Putamen (tissue), 1 donor: ENCODE measurements around the gene SEC24B.

Source experiments
- DNase-seq: peaks from one replicate; pipeline ENCODE4 v3.0.0-alpha.2; 2016; ENCODE audit warnings: low spot score

SEC24B gene

GRCh38 chr4:109433205-109434006, at the start of gene SEC24B:
SEC24B (plus strand) TSS chr4:109433815; CDS start chr4:109433870, 55 bp downstream.
- peak; percentile 84 for DNase-seq

DNA sequence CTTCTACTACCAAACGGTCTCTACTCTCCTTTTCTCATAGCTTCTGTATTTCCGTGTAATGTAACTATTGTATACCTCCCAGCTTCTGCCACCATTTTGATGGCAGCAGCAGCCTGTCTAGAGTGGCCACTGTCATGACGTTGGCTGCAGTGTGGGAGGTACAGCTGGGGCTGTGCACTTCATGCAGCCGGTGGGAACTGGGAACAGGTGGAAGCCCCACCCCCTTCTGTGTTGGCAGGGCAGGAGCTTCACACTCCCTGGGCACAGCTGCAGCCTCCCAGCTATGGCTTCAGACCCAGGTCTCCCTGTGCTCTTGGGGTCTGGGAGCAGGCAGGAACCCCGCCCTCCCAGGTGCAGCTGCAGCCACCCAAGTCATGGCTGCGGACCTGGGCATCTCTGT, 49.8 kb upstream of the SEC24B start:
- no peak for DNase-seq

DNA sequence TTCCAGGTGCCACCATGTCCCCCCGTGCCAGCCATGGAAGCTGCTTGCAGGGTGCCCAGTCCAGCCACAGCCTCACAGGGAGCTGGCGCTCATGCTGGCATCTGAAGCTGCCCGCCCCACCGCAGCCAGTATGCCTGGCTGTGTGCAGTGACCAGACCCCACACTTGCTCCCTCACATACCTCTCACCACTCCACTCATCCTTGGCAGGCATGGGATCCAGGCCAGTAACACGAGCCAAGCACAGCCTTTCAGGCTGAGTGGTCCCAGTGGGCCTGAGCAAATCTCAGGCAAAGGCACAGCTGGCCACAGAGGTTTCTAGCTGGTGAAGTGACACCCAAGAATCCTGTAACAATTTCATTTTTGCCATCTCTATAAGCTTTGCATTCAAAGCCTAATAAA, 48.4 kb upstream of the SEC24B start:
- DNase-seq, result no peak

DNA sequence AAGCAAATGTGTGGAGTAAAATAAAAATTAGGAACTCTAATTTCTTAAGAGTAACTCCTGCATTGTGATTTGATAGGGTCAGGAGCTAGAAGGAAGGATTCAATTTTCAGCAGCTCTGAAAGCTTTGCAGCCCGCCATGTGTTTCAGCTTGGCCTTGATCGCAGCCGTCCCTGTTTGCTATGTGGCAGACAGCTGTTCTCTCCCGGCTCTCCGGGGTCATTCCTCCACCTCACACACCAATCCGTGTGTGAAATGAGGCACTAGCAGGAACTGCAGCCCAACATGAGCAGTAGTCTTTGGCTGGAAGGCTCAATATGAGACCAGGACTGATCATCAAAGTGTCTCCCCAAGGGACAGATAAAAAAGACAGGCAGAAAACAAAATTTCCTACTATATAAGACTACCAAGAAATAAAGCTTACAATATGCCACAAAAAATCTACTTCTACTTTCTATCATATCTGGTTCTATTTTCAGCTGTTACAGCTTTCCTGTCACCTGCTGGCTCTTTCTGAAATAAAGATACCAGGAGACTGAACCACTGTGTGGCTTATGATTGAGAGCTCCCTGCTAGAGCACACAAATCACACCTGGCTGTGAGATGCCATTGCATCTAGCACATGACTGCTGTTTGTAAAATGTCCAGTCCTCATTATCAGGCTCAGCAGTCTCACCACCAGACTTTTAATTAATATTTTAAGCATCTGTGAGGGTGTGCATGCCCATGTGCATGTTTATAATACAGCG, 44.1 kb upstream of the SEC24B start:
- no peak for DNase-seq

- no peak for DNase-seq
Observed at GRCh38 chr4:109390115-109390768, 43.4 kb upstream of the SEC24B start.

GRCh38 chr4:109395694-109396093, 37.9 kb upstream of the SEC24B start:
- no peak for DNase-seq

GRCh38 chr4:109398928-109399327, 34.7 kb upstream of the SEC24B start:
- DNase-seq, result no peak

DNA sequence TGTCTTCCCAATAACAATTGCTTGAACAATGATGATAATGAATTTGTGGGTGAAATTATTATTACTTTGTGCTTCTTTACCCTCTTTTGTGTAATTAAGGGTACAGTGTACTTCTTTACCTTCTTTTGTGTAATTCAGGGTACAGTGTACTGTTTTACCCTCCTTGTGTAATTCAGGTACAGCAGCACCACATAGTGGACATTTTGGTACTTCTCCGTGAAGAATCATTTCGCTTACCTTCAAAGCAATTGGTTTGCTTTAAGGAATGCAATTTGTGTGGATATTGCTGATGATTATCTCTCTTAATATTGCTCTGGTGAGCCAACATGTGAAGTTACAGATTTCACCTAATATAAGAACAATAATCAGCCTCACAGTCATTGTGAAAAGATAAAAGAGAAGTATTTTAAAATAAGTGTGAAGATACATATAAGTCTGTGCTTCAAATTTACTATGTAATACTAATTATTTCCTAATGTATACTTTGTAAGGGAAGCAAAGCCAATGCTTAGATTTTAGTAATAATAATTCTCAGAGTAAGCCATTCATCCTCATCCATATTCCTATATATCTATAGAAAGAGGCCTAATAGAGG, 27.2 kb upstream of the SEC24B start:
- peak; percentile 47 for DNase-seq

GRCh38 chr4:109407027-109407737, 26.4 kb upstream of the SEC24B start:
- DNase-seq, result no peak

DNA sequence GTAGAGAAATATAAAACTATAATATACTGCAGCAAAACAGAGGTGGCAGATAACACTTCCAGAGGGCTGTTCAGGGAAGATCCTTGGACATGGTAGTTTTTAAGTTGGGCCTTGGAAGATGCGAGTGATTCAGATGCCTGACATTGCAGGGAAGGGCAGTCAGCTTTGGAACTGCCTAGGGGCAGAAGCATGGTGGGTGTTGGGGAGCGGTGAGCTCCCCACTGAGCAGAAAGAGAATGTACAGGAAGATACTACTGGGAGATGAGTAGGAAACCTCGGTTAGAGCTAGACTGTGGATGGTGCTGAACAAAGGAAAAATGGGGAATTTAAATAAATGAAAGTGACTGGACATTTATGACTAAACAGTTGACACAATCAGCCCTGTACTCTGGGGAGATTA, 24.9 kb upstream of the SEC24B start:
- no peak for DNase-seq

DNA sequence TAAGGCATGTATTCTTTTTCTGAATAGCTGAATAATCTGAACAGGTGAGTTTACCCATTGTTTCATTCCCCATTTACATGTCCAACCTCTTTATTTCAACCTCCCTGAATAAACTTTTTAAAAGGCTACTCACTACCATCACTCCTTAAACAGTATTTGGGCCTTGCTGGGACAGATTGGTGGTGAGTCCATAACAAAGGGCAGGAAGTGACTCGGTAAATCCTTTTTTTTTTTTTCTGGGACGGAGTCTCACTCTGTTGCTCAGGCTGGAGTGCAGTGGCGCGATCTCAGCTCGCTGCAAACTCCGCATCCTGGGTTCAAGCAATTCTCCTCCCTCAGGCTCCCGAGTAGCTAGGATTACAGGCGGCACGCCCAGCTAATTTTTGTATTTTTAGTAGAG, 23.4 kb upstream of the SEC24B start:
- no peak for DNase-seq

GRCh38 chr4:109410776-109411175, 22.8 kb upstream of the SEC24B start:
- DNase-seq, result no peak

DNA sequence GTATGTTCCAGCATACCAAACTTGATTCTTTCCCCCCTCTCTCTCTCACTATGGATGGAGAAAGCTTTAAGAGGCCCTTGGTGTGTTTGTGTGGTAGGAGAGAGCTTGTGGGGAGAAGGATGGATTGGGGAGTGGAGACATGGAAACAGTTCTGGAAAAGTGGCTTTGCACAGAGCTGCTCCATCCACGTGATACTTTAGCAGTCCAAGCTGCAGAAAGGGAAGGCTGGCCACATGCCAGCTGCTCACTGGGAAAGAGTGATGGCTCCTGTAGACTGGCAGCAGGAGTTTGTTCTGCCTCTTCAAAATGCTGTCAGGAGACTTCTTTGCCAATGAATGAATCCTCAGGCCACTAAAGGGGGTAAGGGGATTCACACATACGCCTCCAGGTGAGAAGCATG, 21.7 kb upstream of the SEC24B start:
- no peak for DNase-seq

GRCh38 chr4:109412776-109413175, 20.8 kb upstream of the SEC24B start:
- DNase-seq, result no peak

DNA sequence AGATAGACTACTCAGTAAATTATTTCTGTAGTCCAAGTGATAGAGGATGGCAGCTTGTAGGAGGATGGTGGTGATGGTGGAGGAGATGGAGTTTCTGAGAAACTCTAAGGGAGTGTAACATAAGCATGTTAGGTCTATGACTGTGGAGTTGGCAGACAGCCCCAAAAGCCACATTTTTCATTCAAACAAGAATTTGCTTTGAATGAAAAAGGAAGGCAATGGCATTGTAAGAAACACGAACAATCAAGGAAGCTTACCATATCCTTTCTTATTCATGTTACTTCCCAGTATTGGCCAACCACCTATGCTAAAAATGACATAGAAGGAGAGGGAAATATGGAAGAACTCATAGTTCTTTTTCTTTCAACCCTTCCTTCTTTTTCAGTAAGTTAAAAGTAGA, 18.7 kb upstream of the SEC24B start:
- DNase-seq, result no peak

DNA sequence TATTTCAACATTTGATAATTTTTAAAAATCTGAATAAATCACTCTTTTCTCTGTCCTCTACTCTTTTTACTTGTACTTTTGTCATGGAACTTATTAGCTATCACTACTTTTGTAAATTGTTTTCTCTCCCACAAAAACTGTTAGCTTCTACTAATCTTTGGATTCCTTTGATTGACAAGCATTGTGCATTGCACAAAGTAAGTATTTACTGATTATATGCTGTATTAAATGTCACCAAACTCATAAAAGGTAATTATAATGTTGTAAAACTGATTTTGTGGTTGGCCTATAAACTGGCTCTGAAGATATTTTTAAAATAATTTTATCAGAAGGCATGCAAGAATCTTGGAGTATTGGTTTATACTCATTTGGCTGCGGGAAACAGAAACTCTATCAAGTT, 15.0 kb upstream of the SEC24B start:
- no peak for DNase-seq

DNA sequence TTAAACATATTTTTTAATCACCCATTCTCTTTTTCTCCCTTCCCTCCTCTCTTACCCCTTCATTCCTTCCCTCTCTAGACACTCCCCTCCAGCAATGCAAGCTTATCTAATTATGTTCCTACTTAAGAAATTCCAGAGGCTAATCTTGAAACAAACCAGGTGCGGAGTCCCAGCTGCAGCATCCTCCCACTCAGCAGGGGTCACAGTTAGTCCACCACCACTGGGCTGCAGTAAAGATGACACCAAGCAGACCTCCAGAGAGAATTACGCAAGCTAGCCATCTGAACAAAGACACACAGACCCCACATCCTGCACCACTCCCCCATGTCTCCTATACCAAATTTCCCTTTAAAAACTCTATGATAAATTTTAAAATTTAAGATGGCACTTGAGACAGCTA, 13.9 kb upstream of the SEC24B start:
- no peak for DNase-seq

- no peak for DNase-seq
Observed at GRCh38 chr4:109424093-109424841, 9.3 kb upstream of the SEC24B start.

DNA sequence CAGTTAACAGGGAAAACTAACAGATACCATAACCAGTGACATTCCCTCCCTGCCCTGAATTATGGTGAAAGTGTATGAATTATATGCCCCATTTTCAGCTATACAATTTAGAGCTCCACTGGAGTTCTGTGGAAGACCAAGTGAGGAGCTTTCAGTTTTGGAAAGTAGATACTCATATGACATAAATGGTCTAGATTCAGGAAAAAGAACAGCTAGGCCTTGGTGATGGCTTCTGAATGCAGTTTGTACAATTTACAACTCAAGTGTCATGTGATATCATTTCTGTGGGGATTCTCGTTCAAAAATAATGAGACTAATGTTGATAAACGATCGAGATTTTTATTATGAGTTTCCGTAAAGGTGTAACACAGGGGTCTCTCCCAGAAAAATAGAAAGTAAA, 8.2 kb upstream of the SEC24B start:
- DNase-seq, result no peak

- DNase-seq, result no peak
Observed at GRCh38 chr4:109429545-109429944, 4.1 kb upstream of the SEC24B start.

DNA sequence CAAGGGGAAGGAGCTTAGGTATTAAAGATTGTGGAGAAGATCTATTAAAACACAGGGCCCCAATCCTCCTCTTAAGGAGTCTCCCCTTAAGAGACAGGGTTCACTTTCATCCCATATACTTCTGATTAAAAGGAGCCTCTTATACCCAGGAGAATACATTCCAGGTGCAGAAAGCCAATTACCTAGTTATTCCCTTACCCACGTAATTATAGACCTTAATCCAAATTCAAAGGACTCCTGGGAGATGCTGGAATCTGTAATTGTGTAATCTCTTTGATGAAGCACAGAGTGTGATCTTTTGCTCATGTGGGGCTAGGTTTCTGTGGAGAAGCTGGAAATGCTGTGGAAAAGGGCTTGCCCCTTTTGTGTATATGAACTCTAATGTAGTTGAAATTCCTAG, 1.4 kb upstream of the SEC24B start:
- no peak for DNase-seq
